DOHH2 (cell line): ENCODE results near the gene CAMKMT.

Experiments
- CTCF ChIP-seq: fragments of 200-600 bp; sonication (generic); IDR thresholded peaks from one replicate; pipeline ENCODE4 v1.5.1; 2014; ENCODE audit warnings: antibody characterized with exemption, mild to moderate bottlenecking, low read depth, low read length; ENCODE audit not compliant: poor library complexity, severe bottlenecking
- EZH2phosphoT487 ChIP-seq: fragments of 200-600 bp; sonication (generic); IDR thresholded peaks from 2 replicates; pipeline ENCODE4 v1.6.1; 2017; ENCODE audit warnings: borderline replicate concordance, mild to moderate bottlenecking, antibody characterized with exemption, low read length, moderate library complexity, mixed read lengths

DNA sequence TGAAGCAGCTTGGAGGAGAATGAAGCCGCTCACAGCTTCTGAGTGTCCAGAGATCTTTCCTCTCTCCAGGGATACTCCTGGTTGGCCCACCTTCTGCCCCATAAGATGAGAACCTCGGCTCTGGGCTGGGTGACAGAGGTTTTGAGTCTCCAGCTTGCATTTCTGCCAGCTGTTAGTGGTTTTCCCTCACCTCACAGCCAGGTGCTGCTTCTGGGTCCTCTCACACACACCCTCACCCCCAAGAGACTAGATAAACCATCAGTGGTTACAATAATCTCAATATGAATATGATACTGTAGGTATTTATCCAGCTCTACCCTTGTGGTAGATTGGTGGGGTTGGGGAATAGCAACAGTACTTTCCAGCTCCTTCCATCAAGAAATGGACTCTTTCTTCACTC lies 418.0 kb downstream of the CAMKMT start:
- TF ChIP-seq CTCF = no peak
- no peak for TF ChIP-seq EZH2phosphoT487
